Measurements from ENCODE around the gene FXYD4.
"Not testable (repeated sequence)": the region's sequence is repeated elsewhere in the genome, so short reads cannot be mapped to it uniquely, and the experiment has no call there.

Gene FXYD4

GRCh38 chr10:43419997-43420368 is 48.5 kb downstream of the FXYD4 start:
- no peak for DNase-seq (ENCODE audit: low spot score)

- peak; percentile 81 for DNase-seq (ENCODE audit: low spot score)
Measured at GRCh38 chr10:43420369-43421200, 49.1 kb downstream of the FXYD4 start.

- DNase-seq (ENCODE audit: low spot score), result no peak
Measured at GRCh38 chr10:43421201-43421507, 49.7 kb downstream of the FXYD4 start.

GRCh38 chr10:43421519-43421918 is 50.1 kb downstream of the FXYD4 start:
- DNase-seq (ENCODE audit: low spot score), result no peak

- DNase-seq (ENCODE audit: low spot score), result not testable (repeated sequence)
Measured at GRCh38 chr10:43421944-43422343, 50.5 kb downstream of the FXYD4 start.

GRCh38 chr10:43424416-43424815 is 53.0 kb downstream of the FXYD4 start:
- no peak for DNase-seq (ENCODE audit: low spot score)

Data from hematopoietic multipotent progenitor cell treated with erythropoietin and hydrocortisone succinate and interleukin-3 and kit ligand, for 15 days (in vitro differentiated cells).